HG03439 (cell line): Measurements from ENCODE around the gene FAM8A1.

Experiments used
- ATAC-seq: cut with Tn5 transposase; IDR thresholded peaks from one replicate; pipeline ENCODE4 v1.9.1; 2021; ENCODE audit warnings: mild to moderate bottlenecking, moderate library complexity; ENCODE audit not compliant: unreplicated experiment

FAM8A1 gene

GRCh38 chr6:17653198-17653882, 53.2 kb downstream of the FAM8A1 start:
- no peak for ATAC-seq

GRCh38 chr6:17656092-17656491, 56.0 kb downstream of the FAM8A1 start:
- ATAC-seq, result no peak

GRCh38 chr6:17656644-17657043, 56.5 kb downstream of the FAM8A1 start:
- no peak for ATAC-seq
